Measurements from ENCODE around the gene TLR1. TPM values are rescaled to one million over a fixed set of nuclear protein-coding genes. Genes with fewer than 3 reads are reported as not detected.

TLR1 gene
- polyA plus RNA-seq, 1 donor from 2014 or later = not detected

DNA sequence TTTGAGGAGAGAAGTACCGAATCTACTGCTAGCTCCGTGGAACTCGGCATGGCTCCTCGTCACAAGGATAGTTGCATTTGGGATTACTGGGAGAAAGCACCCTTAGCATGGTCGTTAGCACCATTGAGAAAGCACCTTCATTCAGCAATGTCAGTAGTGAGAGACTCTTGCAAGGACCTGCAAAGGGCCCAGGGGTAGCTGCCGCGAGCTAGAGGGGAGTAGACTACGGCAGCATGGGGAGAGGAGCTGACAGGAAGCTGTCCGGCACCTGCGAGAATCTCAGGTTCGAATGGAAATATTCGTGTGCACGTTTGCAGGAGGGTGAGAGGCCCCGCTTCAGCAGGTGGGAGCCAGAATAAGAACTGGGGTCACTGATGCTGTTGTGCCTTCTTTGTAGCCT lies 42.0 kb downstream of the TLR1 start:
- H3K27me3 ChIP-seq (ENCODE audit: insufficient read depth, low read depth, low read length) = no peaks in the 10 kb centered on the region
- no peak overlapping the region for H3K9ac ChIP-seq (ENCODE audit: low read length)
- H3K36me3 ChIP-seq (ENCODE audit: insufficient read depth, low read length) = no peaks in the 10 kb centered on the region
- H3F3A ChIP-seq (ENCODE audit: insufficient read depth, low read length, poor library complexity, severe bottlenecking) = no peaks in the 10 kb centered on the region
- H3K79me2 ChIP-seq (replicated peaks; ENCODE audit: insufficient read depth, low read length) = no peaks in the 10 kb centered on the region
- no peaks in the 10 kb centered on the region for H4K20me1 ChIP-seq (ENCODE audit: insufficient read depth)
- TF ChIP-seq RAD21 (conservative IDR thresholded peaks at IDR 0.05) = no peak
- TF ChIP-seq EP300 (conservative IDR thresholded peaks at IDR 0.05; ENCODE audit: poor library complexity, severe bottlenecking) = no peak
- no peak for TF ChIP-seq SMC3 (conservative IDR thresholded peaks at IDR 0.05; ENCODE audit: poor library complexity)
- no peak overlapping the region for H3K4me3 ChIP-seq (ENCODE audit: low read length)
- no peaks in the 10 kb centered on the region for H3K9me3 ChIP-seq (ENCODE audit: low read length)
- H3K27ac ChIP-seq (ENCODE audit: low read length) = no peak overlapping the region
- H3K9me2 ChIP-seq (ENCODE audit: insufficient read depth, low read length) = no peaks in the 10 kb centered on the region
- no peak overlapping the region for H2AFZ ChIP-seq (ENCODE audit: low read depth, low read length)
- no peak overlapping the region for H3K4me2 ChIP-seq (ENCODE audit: low read length)

DNA sequence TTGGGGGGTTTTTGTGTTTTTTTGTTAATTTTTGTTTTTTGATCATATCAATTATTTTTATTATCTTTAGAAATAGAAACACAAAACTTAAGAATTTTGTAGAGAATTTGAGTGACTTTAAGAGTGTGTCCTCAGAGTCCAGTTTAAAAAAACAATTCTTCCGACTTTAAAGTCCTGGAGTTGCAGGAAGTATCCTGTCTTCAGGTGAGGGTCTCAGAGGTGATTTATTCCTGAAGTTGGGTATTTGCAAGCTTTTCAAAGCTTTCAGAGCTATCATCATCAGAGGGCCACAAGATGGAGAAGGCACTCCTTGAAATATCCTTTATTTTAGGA lies 44.8 kb downstream of the TLR1 start:
- no peak overlapping the region for H3K4me3 ChIP-seq (ENCODE audit: low read length)
- H3K4me2 ChIP-seq (ENCODE audit: low read length) = no peak overlapping the region

DNA sequence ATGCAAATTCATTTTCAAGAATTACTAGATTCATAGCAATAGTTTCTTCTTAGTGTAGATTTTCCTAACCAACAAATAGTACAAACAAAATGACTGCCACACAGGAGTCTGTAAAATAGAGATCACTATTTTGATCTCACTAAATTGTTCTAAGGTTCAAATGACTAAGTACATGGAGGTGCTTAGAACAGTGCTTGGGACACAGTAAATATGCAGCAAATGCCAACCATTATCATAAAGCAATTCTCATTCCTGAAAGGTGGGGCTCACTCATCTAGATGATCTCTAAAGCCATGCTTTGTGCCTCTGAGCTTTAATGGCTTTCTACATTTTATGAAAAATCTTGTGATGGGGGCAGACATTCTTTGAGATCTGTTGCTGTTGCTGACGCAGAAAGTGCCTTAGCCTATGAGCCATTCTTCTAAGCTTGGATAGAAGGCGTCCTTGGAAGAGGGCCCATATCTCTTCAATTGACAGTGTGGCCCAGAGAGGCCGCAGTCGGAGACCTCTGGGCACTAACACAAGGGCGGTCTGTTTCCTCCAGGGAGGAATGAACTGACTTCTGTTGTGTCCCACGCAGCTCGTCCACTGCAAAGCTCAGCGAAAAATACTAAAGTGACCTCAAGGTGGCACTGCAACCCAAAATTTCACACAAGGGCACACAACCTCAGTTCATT lies 45.3 kb downstream of the TLR1 start:
- Histone ChIP-seq H3K4me3 (ENCODE audit: low read length) (no peak overlapping the region), H3K36me3 (ENCODE audit: insufficient read depth, low read length) (no peaks in the 10 kb centered on the region), H3K27me3 (ENCODE audit: insufficient read depth, low read depth, low read length) (no peaks in the 10 kb centered on the region), H4K20me1 (ENCODE audit: insufficient read depth) (no peaks in the 10 kb centered on the region), H3K79me2 (replicated peaks; ENCODE audit: insufficient read depth, low read length) (no peaks in the 10 kb centered on the region), H3K9me2 (ENCODE audit: insufficient read depth, low read length) (no peaks in the 10 kb centered on the region), H3K27ac (ENCODE audit: low read length) (no peak overlapping the region), H3K9ac (ENCODE audit: low read length) (no peak overlapping the region), H3F3A (ENCODE audit: insufficient read depth, low read length, poor library complexity, severe bottlenecking) (no peaks in the 10 kb centered on the region), H2AFZ (ENCODE audit: low read depth, low read length) (no peak overlapping the region), H3K4me2 (ENCODE audit: low read length) (no peak overlapping the region), H3K9me3 (ENCODE audit: low read length) (no peaks in the 10 kb centered on the region)
- TF ChIP-seq MXI1 (conservative IDR thresholded peaks at IDR 0.05; ENCODE audit: poor library complexity, severe bottlenecking) (no peak), EZH2 (IDR thresholded peaks at IDR 0.05; ENCODE audit: borderline replicate concordance, insufficient read depth, low read length, poor library complexity, severe bottlenecking) (no peak), EP300 (conservative IDR thresholded peaks at IDR 0.05; ENCODE audit: poor library complexity, severe bottlenecking) (no peak), RAD21 (conservative IDR thresholded peaks at IDR 0.05) (peak; percentile 81), TAF1 (IDR thresholded peaks at IDR 0.05; ENCODE audit: low read depth) (no peak), SMC3 (conservative IDR thresholded peaks at IDR 0.05; ENCODE audit: poor library complexity) (peak; percentile 78), POLR2AphosphoS5 (IDR thresholded peaks at IDR 0.05) (no peak)
- TF ChIP-seq, protein P1, sequence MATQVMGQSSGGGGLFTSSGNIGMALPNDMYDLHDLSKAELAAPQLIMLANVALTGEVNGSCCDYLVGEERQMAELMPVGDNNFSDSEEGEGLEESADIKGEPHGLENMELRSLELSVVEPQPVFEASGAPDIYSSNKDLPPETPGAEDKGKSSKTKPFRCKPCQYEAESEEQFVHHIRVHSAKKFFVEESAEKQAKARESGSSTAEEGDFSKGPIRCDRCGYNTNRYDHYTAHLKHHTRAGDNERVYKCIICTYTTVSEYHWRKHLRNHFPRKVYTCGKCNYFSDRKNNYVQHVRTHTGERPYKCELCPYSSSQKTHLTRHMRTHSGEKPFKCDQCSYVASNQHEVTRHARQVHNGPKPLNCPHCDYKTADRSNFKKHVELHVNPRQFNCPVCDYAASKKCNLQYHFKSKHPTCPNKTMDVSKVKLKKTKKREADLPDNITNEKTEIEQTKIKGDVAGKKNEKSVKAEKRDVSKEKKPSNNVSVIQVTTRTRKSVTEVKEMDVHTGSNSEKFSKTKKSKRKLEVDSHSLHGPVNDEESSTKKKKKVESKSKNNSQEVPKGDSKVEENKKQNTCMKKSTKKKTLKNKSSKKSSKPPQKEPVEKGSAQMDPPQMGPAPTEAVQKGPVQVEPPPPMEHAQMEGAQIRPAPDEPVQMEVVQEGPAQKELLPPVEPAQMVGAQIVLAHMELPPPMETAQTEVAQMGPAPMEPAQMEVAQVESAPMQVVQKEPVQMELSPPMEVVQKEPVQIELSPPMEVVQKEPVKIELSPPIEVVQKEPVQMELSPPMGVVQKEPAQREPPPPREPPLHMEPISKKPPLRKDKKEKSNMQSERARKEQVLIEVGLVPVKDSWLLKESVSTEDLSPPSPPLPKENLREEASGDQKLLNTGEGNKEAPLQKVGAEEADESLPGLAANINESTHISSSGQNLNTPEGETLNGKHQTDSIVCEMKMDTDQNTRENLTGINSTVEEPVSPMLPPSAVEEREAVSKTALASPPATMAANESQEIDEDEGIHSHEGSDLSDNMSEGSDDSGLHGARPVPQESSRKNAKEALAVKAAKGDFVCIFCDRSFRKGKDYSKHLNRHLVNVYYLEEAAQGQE (IDR thresholded peaks at IDR 0.05; ENCODE audit: borderline replicate concordance) = no peak
- TF ChIP-seq, protein P2, sequence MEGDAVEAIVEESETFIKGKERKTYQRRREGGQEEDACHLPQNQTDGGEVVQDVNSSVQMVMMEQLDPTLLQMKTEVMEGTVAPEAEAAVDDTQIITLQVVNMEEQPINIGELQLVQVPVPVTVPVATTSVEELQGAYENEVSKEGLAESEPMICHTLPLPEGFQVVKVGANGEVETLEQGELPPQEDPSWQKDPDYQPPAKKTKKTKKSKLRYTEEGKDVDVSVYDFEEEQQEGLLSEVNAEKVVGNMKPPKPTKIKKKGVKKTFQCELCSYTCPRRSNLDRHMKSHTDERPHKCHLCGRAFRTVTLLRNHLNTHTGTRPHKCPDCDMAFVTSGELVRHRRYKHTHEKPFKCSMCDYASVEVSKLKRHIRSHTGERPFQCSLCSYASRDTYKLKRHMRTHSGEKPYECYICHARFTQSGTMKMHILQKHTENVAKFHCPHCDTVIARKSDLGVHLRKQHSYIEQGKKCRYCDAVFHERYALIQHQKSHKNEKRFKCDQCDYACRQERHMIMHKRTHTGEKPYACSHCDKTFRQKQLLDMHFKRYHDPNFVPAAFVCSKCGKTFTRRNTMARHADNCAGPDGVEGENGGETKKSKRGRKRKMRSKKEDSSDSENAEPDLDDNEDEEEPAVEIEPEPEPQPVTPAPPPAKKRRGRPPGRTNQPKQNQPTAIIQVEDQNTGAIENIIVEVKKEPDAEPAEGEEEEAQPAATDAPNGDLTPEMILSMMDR (IDR thresholded peaks at IDR 0.05; ENCODE audit: poor library complexity, severe bottlenecking) = peak; percentile 78

More for the DNA sequence above, 44.8 kb downstream of the TLR1 start:
- H4K20me1 ChIP-seq (ENCODE audit: insufficient read depth) = no peaks in the 10 kb centered on the region
- no peaks in the 10 kb centered on the region for H3K36me3 ChIP-seq (ENCODE audit: insufficient read depth, low read length)
- no peaks in the 10 kb centered on the region for H3F3A ChIP-seq (ENCODE audit: insufficient read depth, low read length, poor library complexity, severe bottlenecking)
- no peaks in the 10 kb centered on the region for H3K9me3 ChIP-seq (ENCODE audit: low read length)
- no peaks in the 10 kb centered on the region for H3K9me2 ChIP-seq (ENCODE audit: insufficient read depth, low read length)
- no peak overlapping the region for H3K9ac ChIP-seq (ENCODE audit: low read length)
- no peaks in the 10 kb centered on the region for H3K79me2 ChIP-seq (replicated peaks; ENCODE audit: insufficient read depth, low read length)
- TF ChIP-seq, protein P2 (IDR thresholded peaks at IDR 0.05; ENCODE audit: poor library complexity, severe bottlenecking) = peak; percentile 10
- TF ChIP-seq SMC3 (conservative IDR thresholded peaks at IDR 0.05; ENCODE audit: poor library complexity) (peak; percentile 19), MXI1 (conservative IDR thresholded peaks at IDR 0.05; ENCODE audit: poor library complexity, severe bottlenecking) (no peak)
- H3K27me3 ChIP-seq (ENCODE audit: insufficient read depth, low read depth, low read length) = no peaks in the 10 kb centered on the region
- H3K27ac ChIP-seq (ENCODE audit: low read length) = no peak overlapping the region
- H2AFZ ChIP-seq (ENCODE audit: low read depth, low read length) = no peak overlapping the region

Measured in neural cell (in vitro differentiated cells).